Common myeloid progenitor, CD34-positive (primary cell): ENCODE data around the gene PLEKHG4.

Source experiments
- CTCF ChIA-PET: fragments of 350-600 bp; sonication (Branson Sonifier 250); formaldehyde crosslinking; loops from one replicate; lab custom pipeline; 2021; ENCODE audit warnings: antibody characterized with exemption; lab: Charles Lee
- POLR2A ChIA-PET: fragments of 350-600 bp; sonication (Branson Sonifier 250); formaldehyde crosslinking; loops from one replicate; lab custom pipeline; 2021; ENCODE audit warnings: antibody characterized with exemption; lab: Charles Lee
- DNase-seq, 3 donors: peaks; one replicate each; pipeline versions ENCODE4 v3.0.0 to v3.0.0-alpha.2; 2013
- H3K27ac ChIP-seq, 2 experiments: 1 replicate in 1 of 2; 2 replicates in 1 of 2; pipeline ENCODE4 v1.7.0; 2013; ENCODE audit warnings: inconsistent platforms in 2 of 2, low read length in 2 of 2, mild to moderate bottlenecking in 2 of 2, low read depth in 1 of 2, moderate library complexity in 1 of 2; ENCODE audit not compliant: severe bottlenecking in 2 of 2, insufficient read depth in 1 of 2, poor library complexity in 1 of 2
- H3K27me3 ChIP-seq, 5 experiments: replicated peaks in 2 of 5; 1 replicate in 3 of 5; 2 replicates in 2 of 5; pipeline versions ENCODE4 v1.6.1 to v1.7.0; 2013; ENCODE audit warnings: low read length in 4 of 5, mild to moderate bottlenecking in 2 of 5, moderate library complexity in 2 of 5, inconsistent platforms in 1 of 5; ENCODE audit not compliant: insufficient read depth in 5 of 5, control insufficient read depth in 4 of 5
- H3K36me3 ChIP-seq, 4 experiments: 1 replicate in 2 of 4; 2 replicates in 2 of 4; pipeline versions ENCODE4 v1.6.1 to v1.7.0; 2013; ENCODE audit warnings: low read length in 3 of 4, control low read depth in 1 of 4, mild to moderate bottlenecking in 1 of 4; ENCODE audit not compliant: control insufficient read depth in 4 of 4, insufficient read depth in 4 of 4
- H3K4me1 ChIP-seq, 4 experiments: 1 replicate in 3 of 4; 2 replicates in 1 of 4; pipeline versions ENCODE4 v1.6.1 to v1.7.1; 2013; ENCODE audit warnings: low read length in 3 of 4, mild to moderate bottlenecking in 3 of 4, control low read depth in 1 of 4, inconsistent platforms in 1 of 4, moderate library complexity in 1 of 4; ENCODE audit not compliant: control insufficient read depth in 4 of 4, insufficient read depth in 4 of 4; ENCODE audit errors: control extremely low read depth in 1 of 4
- H3K4me3 ChIP-seq, 7 experiments: 1 replicate in 4 of 7; 2 replicates in 3 of 7; pipeline versions ENCODE4 v1.5.1 to v1.7.0; 2013; ENCODE audit warnings: mild to moderate bottlenecking in 7 of 7, low read length in 6 of 7, moderate library complexity in 6 of 7, inconsistent platforms in 2 of 7, low read depth in 2 of 7, control low read depth in 1 of 7; ENCODE audit not compliant: insufficient read depth in 4 of 7, control insufficient read depth in 1 of 7; ENCODE audit errors: extremely low read depth in 1 of 7
- H3K9me3 ChIP-seq, 5 experiments: 1 replicate in 4 of 5; 2 replicates in 1 of 5; pipeline versions ENCODE4 v1.6.1 to v1.7.1; 2013; ENCODE audit warnings: low read length in 4 of 5, mild to moderate bottlenecking in 2 of 5, inconsistent platforms in 1 of 5, low read depth in 1 of 5, moderate library complexity in 1 of 5; ENCODE audit not compliant: control insufficient read depth in 4 of 5, insufficient read depth in 2 of 5; ENCODE audit errors: control extremely low read depth in 1 of 5
- WGBS: methylation state at CpG from one replicate; pipeline ENCODE4 v1.1.5; 2013; ENCODE audit not compliant: insufficient coverage; 5-methylcytosine and 5-hydroxymethylcytosine counted together

PLEKHG4 gene

DNA sequence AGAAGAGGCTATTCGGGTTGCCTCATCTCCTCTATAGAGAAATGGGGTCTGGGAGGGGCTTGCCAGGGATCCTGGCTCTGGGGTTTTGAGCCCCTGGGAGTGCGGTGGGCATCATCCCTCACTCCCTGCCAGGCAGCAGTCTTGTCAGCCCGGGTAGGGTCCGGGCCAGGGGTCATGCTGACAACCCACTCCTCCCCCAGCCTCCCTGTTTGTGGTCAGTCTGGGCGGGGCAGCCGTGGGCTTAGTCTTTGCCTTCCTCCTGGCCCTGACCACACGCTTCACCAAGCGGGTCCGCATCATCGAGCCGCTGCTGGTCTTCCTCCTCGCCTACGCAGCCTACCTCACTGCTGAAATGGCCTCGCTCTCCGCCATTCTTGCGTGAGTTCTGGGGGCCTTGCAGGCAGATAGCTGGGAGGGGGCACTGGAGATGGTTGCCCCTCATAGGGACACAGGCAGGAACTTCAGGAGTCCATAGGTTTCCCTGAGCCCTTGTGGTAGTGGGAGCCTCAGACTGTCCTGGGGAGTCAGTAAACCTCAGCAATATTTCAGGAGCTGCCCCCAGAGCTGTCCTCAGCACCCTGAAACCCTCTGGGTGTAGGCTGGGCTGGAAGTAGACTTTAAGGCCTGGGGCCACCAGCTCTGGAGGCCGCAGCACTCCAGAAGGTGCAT is 23.6 kb upstream of the PLEKHG4 start:
- Histone ChIP-seq H3K4me3 (no peak overlapping the region), H3K36me3 (no peaks in the 10 kb centered on the region), H3K27me3 (peaks cover 0 to 5% (median 0%) of the 10 kb centered on the region in 5 experiments), H3K27ac (no peak overlapping the region), H3K9me3 (no peaks in the 10 kb centered on the region), H3K4me1 (peaks cover 0 to 2% (median 0%) of the 10 kb centered on the region in 4 experiments)
- ChIA-PET CTCF (interaction anchor here (0.9 to 1.2 kb wide), 2 partner anchors 9 to 10 kb away, joined by 4 to 5 read pairs; no protein-coding TSS in a partner anchor), POLR2A (no interaction called here)
- WGBS = 98% methylated on average over 12 of the region's 17 CpGs
- DNase-seq = no peak

DNA sequence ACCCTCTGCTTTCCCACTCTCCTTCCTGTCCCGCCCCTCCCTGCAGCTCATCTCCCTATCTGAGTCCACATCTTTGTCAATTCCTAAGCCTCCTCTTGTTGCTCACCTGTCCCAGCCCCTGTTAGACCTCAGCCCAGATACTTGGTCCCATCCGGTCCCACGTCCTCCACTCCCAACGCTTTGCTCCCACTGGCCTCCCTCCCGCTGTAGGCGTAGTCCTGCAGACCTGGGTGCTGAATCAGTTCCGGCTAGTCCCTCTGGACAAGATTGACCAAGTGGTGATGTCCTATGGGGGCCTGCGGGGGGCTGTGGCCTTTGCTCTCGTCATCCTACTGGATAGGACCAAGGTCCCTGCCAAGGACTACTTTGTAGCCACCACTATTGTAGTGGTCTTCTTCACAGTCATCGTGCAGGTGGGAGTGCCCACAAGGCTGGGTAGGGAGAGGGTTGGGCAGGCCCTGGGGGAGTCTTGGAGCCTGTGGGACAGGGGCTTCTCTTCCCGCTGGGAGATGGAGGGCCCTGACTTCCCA is 22.6 kb upstream of the PLEKHG4 start:
- H3K27me3 ChIP-seq = no peaks in the 10 kb centered on the region
- CTCF ChIA-PET = no interaction called here
- no peak overlapping the region for H3K4me3 ChIP-seq
- H3K36me3 ChIP-seq = no peaks in the 10 kb centered on the region
- no peak overlapping the region for H3K27ac ChIP-seq
- H3K4me1 ChIP-seq = peaks cover 0 to 3% (median 1%) of the 10 kb centered on the region in 4 experiments
- WGBS = 100% methylated on average over 6 of the region's 11 CpGs
- no peak for DNase-seq
- POLR2A ChIA-PET = no interaction called here
- no peaks in the 10 kb centered on the region for H3K9me3 ChIP-seq

GRCh38 chr16:67257486-67258160 is 21.7 kb upstream of the PLEKHG4 start:
- Histone ChIP-seq H3K9me3 (no peaks in the 10 kb centered on the region), H3K4me1 (peaks cover 0 to 3% (median 1%) of the 10 kb centered on the region in 4 experiments), H3K4me3 (no peak overlapping the region), H3K36me3 (no peaks in the 10 kb centered on the region), H3K27me3 (no peaks in the 10 kb centered on the region), H3K27ac (no peak overlapping the region)
- WGBS = 100% methylated on average over 3 of the region's 4 CpGs
- CTCF ChIA-PET = interaction anchor here (1.8 kb wide), 1 partner anchor 9 kb away, joined by 15 read pairs; the partner anchor contains the start of gene SLC9A5
- DNase-seq = no peak
- POLR2A ChIA-PET = no interaction called here

- Histone ChIP-seq H3K4me3 (no peak overlapping the region), H3K4me1 (peaks cover 0 to 3% (median 0%) of the 10 kb centered on the region in 4 experiments), H3K27ac (no peak overlapping the region), H3K27me3 (no peaks in the 10 kb centered on the region), H3K36me3 (no peaks in the 10 kb centered on the region), H3K9me3 (no peaks in the 10 kb centered on the region)
- DNase-seq = no peak
- CTCF ChIA-PET = interaction anchor here (1.0 to 1.8 kb wide), 4 partner anchors 9 to 124 kb away, joined by 3 to 15 read pairs (median 3); partner anchors contain the start of gene SLC9A5
- POLR2A ChIA-PET = interaction anchor here (0.7 to 0.8 kb wide), 2 partner anchors 10 to 273 kb away, joined by 3 read pairs; no protein-coding TSS in a partner anchor
- 100% methylated on average over 11 of the region's 11 CpGs for WGBS
Measured at GRCh38 chr16:67258161-67258835, 21.0 kb upstream of the PLEKHG4 start.

DNA sequence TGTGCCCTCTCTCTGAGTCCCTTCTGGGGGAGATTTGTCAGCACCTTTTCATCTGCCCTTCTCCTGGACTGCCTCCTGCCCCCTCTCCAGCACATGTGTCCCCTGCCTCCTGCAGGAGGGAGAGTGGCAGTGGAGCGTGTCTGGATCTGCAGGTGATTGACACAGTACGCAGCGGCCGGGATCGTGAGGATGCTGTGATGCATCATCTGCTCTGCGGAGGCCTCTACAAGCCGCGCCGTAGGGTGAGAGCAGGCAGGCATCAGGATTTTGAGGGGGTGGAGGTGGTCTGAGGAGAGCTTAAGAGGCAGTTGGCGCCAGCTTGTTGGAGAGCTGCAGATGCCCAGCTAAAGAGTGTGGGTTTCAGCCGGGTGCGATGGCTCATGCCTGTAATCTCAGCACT is 19.6 kb upstream of the PLEKHG4 start:
- Histone ChIP-seq H3K4me3 (no peak overlapping the region), H3K27ac (no peak overlapping the region), H3K4me1 (peaks cover 0 to 3% (median 0%) of the 10 kb centered on the region in 4 experiments), H3K9me3 (no peaks in the 10 kb centered on the region), H3K27me3 (peaks cover 0 to 3% (median 0%) of the 10 kb centered on the region in 5 experiments), H3K36me3 (no peaks in the 10 kb centered on the region)
- ChIA-PET CTCF (interaction anchor here (0.7 to 1.9 kb wide), 22 partner anchors 9 to 206 kb away, joined by 3 to 25 read pairs (median 5); partner anchors contain the start of genes FHOD1, SLC9A5 and TMEM208), POLR2A (no interaction called here)
- WGBS = 97% methylated on average over 11 of the region's 12 CpGs
- no peak for DNase-seq

- H3K4me3 ChIP-seq = no peak overlapping the region
- CTCF ChIA-PET = interaction anchor here (0.8 to 1.9 kb wide), 42 partner anchors 8 to 207 kb away, joined by 3 to 25 read pairs (median 4); partner anchors contain the start of genes FHOD1, KCTD19, LRRC36 and SLC9A5
- peak; percentile 63 to 83 (median 80) for DNase-seq
- WGBS = 70% methylated on average over 4 of the region's 4 CpGs
- H3K27me3 ChIP-seq = peaks cover 0 to 3% (median 0%) of the 10 kb centered on the region in 5 experiments
- H3K27ac ChIP-seq = no peak overlapping the region
- POLR2A ChIA-PET = no interaction called here
- peaks cover 0 to 3% (median 0%) of the 10 kb centered on the region in 4 experiments for H3K4me1 ChIP-seq
- H3K9me3 ChIP-seq = no peaks in the 10 kb centered on the region
- H3K36me3 ChIP-seq = no peaks in the 10 kb centered on the region
Measured at GRCh38 chr16:67260426-67261063, 18.8 kb upstream of the PLEKHG4 start.
